Endometrial microvascular endothelial cells (primary cell): Measurements from ENCODE around the gene TYW1. TPM values are rescaled to one million over a fixed set of nuclear protein-coding genes. Genes with fewer than 3 reads are reported as not detected.
"Not testable (repeated sequence)": the region's sequence is repeated elsewhere in the genome, so short reads cannot be mapped to it uniquely, and the experiment has no call there.

ENCODE experiments used
- in situ Hi-C: cut with HindIII; loops from 2 replicates; pipeline ENCODE4 v1.10.0; 2017; ENCODE audit warnings: low sequenced_read_pairs, low pct_unique_long_range_greater_than_20kb; ENCODE audit errors: inconsistent ontology term
- total RNA-seq: library from RNA; depleted of rRNA; stranded (reverse); fragments of >200 nt; gene quantifications from one replicate; pipeline ENCODE4 v1.2.3, GENCODE V29; 2015; ENCODE audit errors: inconsistent ontology term

Gene TYW1
- total RNA-seq, 1 donor from 2014 or later = 22.4 TPM

DNA sequence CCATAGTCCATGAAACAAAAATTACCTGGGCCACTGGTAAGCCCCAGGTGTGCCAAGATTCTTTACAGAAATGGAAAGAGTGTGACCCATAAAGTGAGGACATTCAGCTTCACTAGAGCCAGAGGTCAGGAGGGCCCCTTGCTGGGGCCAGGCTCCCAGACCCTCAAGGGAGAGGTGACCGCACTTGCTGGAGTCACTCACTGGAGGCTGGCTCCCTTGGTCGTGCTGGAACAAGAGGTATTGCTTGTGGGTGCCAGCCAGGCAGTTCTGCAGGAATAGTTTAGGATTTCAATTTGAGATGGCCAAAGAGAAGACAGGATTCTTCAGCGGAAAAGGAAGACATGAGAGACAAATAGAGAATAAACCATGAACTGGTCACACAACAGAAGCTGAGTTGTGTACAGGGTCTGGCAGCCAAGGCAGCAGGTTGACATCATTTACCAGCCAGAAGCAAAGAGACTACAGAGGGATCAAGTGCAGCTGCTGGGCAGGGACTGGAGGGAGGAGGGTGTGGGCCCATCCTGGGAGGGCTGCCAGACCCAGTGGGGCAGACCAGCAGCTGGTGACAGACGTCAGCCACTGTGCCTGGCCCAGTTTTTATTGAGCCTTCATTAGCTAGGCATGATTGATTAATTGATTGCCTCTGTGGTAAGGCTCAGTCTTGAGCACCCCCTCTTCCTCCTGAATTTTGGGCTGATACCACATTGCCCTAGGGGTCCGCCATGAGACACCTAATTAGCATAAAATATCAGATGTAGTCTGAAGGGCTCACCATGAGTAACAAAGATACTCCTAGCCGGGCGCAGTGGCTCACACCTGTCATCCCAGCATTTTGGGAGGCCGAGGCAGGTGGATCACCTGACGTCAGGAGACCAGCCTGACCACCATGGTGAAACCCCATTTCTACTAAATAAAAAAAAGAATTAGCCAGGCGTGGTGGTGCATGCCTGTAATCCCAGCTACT, 40.1 kb downstream of the TYW1 start:
- in situ Hi-C loops = not testable (repeated sequence)

DNA sequence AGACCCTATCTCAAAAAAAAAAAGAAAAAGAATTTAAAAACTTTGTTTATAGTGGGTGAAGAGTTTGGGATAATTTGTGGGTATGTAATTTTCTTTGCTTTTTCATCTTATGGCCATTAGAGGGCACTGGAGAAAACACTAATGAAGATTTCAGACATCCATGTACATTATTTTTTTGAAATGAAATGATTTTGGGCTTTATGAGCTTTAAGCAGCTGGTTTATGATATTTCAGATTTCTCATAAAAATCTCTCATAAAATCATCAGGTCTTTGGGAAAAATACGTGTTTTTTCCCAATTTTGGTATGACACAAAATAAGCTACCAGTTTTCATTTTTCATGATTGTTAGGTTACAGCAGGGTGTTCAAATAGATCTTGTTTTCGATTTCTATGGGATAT, 44.2 kb downstream of the TYW1 start:
- in situ Hi-C loops = not testable (repeated sequence)

DNA sequence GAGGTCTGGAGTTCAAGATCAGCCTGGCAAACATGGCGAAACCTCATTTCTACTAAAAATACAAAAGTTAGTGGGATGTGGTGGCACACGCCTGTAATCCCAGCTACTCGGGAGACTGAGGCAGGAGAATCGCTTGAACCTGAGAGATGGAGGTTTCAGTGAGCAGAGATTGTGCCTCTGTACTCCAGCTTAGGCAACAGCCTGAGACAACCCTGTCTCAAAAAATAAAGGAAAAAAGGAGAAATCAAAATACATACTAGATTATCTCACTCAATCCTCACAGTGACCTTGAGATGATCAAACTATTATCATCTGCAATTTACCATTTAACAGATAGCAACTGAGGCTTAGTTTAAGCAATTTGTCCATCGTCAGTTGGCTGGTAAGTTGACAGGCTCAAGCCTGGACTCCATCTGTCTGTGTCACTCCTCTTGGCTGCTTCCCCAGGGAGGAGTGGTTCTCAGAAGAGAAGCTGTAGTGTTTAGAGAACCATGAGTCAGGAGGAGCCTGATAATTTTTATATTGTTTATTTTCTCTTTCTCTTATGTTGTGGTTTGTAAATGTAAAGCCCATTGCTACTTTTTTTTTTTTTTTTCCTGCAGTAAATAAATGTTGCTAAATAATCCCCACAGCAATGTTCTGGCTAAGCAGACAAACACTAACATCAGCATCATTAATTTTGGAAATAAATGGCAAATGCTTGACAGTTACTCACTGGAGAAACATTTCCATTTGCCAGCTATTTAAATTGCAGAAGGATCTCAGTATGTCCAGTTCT, 46.3 kb downstream of the TYW1 start:
- in situ Hi-C loops = not testable (repeated sequence)

DNA sequence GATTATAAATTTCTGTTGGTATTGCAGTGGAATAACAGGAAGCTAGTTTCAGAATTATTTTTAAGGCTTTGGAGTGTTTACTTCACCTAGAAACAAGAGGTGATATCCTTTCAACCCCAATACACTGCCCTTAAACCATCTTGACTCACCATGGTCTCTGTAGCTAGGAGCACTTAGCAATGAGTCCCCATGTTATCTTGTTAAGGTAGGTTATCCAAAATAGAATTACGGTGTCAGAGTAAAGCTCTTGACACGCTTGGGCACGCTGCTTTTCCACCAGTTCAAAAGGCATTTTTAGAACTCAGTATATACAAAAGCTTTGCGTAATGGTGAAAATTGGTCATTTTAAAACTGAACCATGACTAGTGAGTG, 46.9 kb downstream of the TYW1 start:
- in situ Hi-C loops = not testable (repeated sequence)

DNA sequence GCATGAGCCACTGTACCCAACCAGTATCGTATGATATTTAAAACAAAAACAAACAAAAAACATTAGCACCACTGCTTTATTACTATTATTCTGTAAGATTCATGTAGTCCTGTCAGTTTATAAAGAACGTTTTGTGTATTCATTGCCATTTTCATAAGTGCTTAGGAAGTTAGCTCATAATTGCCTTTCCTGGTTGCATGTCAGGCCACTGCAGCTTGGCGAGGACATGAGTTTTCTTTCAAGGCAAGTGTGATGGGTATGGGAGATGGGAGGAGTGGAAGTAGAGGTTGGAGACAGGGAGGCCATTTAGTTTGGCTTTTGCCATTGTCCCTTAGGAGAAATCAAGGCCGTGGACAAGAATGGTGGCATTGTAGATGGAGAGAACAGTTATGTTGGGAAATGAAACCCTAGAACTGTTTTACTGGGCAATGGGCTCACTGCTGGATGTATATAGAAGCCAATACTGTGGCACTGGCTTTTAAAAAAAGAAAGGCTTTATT, 48.9 kb downstream of the TYW1 start:
- in situ Hi-C loops = no loop called here

DNA sequence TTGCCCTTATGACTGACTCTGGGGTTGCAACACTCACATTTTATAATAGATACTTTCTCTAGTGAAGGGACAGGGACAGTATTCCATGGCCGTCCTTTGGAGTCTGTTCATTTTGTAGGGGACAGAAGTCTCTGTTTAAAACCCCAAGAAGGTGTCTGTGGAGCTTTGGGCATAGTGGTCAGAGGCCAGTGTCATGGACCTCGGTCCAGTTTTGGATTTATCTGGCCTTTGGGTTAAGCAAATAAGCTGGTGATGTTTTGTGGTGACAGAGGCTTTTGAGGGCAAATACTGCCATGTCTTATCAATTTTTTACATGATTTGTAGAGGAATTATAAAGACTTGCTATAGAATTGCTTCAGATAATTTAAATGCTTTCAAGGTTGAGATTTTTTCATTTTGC, 50.2 kb downstream of the TYW1 start:
- in situ Hi-C loops = not testable (repeated sequence)

DNA sequence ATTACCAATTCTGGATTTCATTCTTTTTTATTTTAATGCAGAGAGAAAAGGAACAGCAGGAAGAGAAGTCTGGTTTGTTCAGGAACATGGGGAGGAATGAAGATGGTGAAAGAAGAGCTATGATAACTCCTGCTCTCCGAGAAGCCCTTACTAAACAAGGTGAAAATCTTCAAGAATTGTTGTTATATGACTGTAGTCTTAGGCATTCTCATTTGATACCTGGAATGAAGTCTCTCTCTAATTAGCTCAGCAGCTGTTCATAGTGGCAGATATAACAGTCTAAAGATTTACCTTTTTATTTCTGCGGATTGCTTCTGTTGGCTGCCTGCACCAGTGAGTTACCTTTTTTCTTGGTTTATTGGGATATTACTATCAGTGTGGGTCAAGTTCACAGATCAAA, 53.3 kb downstream of the TYW1 start:
- in situ Hi-C loops = not testable (repeated sequence)

DNA sequence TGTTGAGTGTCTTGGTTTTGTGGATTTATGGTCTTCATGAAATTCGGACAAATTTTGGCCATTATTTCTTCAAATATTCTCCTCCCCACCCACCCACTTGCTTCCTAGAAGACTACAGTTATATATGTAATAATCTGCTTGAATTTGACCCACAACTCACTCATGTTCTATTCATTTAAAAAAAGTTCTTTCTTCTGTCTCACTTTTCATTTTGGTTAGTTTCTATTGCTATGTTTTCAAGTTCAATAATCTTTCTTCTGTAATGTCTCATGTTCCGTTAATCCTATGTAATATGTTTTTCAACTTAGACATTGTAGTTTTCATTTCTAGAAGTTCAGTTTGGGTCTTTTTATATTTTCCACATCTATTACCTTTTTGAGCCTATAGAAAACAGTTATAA, 55.5 kb downstream of the TYW1 start:
- in situ Hi-C loops = not testable (repeated sequence)

DNA sequence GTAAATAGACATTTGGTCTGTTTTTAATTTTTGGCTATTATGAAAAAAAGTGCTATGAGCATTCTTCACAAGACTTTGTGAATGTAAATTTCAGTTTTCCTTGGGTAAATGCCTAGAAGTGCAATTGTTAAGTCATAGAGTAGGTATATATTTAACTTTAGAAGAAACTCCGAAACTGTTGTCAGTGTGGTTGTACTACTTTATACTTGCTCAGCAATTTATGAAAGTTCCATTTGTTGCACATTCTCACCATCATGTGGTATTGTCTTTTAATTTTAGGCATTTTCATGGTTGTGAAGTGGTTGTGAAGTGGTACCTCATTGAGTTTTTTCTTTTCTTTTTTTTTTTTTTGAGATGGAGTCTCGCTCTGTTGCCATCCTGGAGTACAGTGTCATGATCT, 60.0 kb downstream of the TYW1 start:
- in situ Hi-C loops = no loop called here

DNA sequence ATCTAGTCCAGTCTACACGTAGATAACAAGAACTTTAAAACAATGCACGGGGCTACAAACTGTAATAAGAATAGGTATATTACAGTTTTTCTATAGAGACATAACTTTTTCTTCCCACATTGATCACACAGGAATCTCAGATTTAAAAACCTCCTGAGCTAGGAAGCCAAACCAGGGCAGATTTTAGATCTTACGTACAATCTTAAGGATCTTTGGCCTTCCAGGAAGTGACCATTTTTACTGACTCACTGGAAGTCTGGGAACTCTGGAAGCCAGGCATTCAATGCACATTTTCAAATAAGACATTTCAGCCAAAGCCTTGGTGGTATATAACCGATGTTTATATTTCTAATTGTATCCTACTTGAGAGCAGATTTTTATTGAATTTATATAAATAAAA, 64.7 kb downstream of the TYW1 start:
- in situ Hi-C loops = not testable (repeated sequence)

DNA sequence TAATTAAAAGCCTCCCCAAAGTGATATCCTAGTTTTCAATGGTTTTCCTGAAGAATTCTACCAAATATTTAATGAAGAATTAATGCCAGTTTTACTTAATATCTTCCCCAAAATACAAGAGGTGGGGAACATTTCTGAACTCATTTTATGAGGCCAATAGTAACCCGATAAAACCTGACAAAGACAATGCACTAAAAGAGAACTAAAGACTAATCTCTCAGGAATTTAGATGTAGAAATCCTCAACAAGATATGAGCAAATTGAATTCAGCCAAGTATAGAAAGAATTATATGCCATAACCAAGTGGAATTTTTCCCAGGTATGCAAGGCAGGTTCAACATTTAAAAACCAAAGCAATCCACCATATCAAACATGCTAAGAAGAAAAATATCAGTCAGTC, 66.2 kb downstream of the TYW1 start:
- in situ Hi-C loops = not testable (repeated sequence)

DNA sequence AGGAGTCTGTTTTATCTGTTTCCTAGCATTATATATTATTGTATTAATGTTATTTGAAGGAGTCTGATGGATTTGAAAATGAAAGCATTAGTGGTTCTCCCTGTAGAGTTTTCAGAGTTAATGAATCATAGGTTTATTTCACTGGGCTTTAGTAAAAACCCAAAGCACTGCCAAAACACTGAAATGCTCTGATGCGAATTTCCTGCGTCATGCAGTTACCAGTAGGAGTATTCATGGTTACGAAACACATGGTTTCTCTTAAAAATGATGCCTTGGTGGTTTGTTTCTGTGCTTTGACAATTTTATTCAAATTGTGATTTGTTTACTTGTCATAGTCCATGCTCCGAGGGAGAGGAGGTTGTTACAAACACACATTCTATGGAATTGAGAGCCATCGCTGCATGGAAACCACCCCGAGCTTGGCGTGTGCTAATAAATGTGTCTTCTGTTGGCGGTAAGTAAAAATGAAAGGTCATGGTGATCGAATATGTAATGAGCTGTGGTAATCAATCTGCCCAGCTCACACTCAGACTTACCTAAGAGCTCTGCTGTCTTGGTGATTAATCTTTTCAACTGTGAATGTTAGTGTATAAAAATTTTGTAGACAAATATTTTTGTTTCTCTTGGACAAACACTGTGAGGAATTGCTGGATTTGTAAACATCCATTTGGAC, 70.5 kb downstream of the TYW1 start:
- in situ Hi-C loops = not testable (repeated sequence)

DNA sequence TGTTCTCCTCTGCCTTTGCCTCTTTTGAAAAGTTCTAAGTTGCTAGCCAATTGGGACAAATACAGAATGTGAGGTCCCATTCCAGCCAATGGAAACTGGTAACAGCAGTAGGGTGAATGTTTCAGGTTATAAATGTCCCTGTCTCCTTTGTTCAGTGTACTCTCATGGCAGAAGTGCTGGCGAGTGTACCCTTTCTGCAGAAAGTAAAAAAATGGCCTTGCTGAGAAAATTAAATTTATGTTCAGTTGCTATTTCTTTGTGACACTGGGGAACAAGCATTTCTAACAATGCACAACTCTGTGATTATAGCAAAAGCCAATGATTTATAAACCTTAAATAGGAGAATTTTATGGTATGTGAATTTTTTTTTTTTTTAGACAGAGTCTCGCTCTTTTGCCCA, 79.5 kb downstream of the TYW1 start:
- in situ Hi-C loops = not testable (repeated sequence)

DNA sequence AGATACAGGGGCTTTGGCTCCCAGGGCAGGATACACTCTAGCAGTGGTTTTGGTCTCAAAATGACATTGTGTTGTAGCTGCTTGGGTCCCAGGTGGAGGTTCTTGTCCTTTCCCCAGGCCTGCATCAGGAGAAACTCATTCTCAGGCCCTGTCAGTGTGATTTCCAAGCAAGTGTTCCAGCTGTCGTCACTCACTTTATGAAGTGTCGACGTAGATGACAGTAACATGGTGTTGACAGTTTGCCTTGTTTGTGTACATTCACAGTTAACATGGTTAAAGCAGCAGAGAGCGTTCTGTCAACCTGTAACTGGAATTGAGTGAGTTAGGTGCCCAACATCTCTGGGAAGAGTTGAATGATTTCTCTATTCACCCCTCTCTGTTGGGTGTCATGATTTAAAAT, 86.2 kb downstream of the TYW1 start:
- in situ Hi-C loops = not testable (repeated sequence)

DNA sequence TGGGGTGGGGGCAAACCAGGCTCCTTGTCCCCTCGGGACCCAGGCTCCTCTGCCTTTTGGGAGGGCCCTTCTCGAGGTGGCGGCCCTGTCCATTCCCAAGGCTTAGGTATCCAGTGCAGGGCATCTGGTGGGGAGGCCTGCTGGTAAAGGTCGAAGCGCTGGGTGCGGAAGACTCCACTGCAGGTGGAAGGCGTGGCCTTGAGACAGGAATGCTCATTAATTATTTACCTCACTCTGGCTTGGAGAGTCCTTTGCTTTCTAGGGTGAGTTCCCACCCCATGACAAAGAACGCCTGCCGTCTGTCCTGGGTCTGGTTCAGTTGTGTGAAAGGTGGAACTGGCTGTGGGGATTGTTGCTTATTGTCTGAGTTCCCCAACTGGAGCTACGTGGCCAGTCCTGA, 92.6 kb downstream of the TYW1 start:
- in situ Hi-C loops = not testable (repeated sequence)

DNA sequence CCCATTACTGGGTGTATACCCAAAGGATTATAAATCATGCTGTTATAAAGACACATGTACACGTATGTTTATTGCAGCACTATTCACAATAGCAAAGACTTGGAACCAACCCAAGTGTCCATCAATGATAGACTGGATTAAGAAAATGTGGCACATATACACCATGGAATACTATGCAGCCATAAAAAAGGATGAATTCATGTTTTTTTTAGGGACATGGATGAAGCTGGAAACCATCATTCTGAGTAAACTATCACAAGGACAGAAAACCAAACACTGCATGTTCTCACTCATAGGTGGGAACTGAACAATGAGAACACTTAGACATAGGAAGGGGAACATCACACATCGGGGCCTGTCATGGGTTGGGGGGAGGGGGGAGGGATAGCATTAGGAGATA, 94.4 kb downstream of the TYW1 start:
- in situ Hi-C loops = not testable (repeated sequence)

DNA sequence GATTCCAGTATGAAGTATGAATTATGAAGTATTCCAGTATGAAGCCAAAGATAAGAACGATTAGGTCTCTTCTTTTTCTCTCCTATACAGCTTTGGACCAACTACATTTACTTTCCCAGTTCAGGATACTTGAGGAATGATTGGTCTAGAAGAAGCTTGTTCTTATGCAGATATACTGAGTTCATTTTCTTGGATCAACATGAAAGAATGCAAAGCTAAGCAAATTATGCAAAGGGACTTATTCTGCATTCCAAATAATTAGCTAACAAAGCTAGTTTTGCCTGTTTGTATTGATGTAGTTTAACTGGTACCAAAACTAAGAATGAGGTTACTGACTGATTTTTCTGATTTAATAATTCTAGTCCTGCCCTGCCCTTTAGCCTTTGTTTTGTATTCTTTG, 101.4 kb downstream of the TYW1 start:
- in situ Hi-C loops = not testable (repeated sequence)

DNA sequence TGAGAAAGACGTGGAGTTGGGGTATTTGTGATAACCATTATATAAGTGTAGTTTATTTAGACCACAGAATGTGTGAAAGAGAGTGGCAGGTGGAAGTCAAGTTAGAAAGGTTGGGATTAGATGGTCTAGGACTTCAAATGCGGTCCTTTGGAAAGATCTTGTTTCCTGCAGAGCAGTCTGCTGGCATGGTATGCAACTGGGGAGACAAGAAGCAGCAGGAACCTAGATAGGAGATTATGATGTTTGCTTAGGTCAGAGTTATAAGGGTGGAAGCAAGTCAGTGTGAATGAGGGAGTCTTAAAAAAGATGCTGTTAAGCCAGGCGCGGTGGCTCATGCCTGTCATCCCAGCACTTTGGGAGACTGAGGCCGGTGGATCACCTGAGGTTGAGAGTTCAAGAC, 102.8 kb downstream of the TYW1 start:
- in situ Hi-C loops = not testable (repeated sequence)

DNA sequence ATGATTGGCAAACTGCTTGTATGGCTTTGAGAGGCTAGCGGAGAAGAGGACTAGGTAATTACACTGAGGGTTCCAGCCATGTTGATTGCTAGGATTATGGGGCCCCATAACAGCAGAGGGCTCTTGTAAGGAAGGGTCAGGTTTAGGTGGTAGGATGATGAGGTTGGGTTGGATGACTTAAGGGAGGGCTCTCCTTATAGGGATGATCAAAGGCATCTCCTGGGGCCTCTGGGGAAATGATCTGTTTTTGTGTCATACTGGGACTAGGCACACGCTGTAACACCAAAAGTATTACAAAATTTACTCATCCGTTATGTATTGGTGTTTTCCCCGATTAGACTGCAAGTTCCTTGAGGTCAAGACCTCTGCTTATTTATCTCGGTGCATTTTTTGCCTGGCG, 103.4 kb downstream of the TYW1 start:
- in situ Hi-C loops = not testable (repeated sequence)
